Measurements from ENCODE around the gene MAPK11.

The MAPK11 gene

GRCh38 chr22:50245214-50246072, 24.7 kb downstream of the MAPK11 start:
- TF ChIP-seq CTCF (IDR thresholded peaks at IDR 0.05): no peak
- H3K9me3 Mint-ChIP-seq: no peaks in the 10 kb centered on the region
- peak overlapping the region; percentile 99 for H3K27ac Mint-ChIP-seq
- no peak for DNase-seq
- H3K4me3 Mint-ChIP-seq: peak overlapping the region; percentile 96
- H3K36me3 Mint-ChIP-seq (ENCODE audit: low read depth): no peaks in the 10 kb centered on the region
- peaks cover 4% of the 10 kb centered on the region for H3K27me3 Mint-ChIP-seq (ENCODE audit: low read depth, poor library complexity)
- peaks cover 62% of the 10 kb centered on the region for H3K4me1 Mint-ChIP-seq

GRCh38 chr22:50244420-50245213, 25.6 kb downstream of the MAPK11 start, which contains the start of gene TUBGCP6:
TSS of gene TUBGCP6 (minus strand) at chr22:50245023. CDS start at chr22:50244459, 564 bp downstream.
- Mint-ChIP-seq H3K4me1 (peaks cover 55% of the 10 kb centered on the region), H3K9me3 (no peaks in the 10 kb centered on the region), H3K36me3 (ENCODE audit: low read depth) (no peaks in the 10 kb centered on the region), H3K27ac (peak within 1 kb of the TSS; percentile 99), H3K27me3 (ENCODE audit: low read depth, poor library complexity) (peaks cover 4% of the 10 kb centered on the region), H3K4me3 (peak within 1 kb of the TSS; percentile 96)
- peak; percentile 94 for DNase-seq
- TF ChIP-seq CTCF (IDR thresholded peaks at IDR 0.05): no peak

DNA sequence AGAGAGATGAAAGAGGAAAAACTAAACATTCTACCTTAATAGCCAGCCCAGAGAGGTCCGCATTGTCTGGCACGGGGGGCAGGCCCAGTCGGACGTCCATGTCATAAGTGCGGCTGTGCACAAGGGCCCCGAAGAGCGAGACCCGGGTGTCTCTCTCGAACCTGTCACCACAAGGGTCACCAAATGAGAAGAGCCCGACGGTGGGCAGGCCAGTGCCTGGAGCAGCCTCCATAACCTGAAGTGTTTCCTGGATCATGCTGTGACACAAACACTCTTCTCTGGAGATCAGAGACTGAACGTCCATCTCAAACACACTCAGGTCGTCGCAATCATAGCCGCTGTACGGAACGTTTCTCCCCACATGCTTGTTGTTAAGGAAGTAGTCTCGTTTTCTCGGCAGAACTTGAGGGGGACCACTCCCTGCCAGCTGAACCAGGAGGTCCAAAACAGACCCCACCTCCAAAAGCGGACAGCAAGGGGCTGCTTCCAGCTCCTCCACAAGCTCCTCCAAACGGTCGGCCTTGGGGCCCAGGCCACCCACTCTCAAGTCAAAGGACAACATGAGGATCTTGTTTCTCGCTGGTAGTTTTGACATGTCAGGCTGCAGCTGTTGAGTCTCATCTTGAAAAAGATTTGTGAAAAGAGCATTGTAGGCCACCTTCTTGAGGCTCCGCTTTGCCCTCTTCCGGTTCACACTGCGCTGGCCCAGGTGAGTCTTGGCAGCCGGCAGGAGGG, 26.3 kb downstream of the MAPK11 start:
- H3K27ac Mint-ChIP-seq: peak overlapping the region; percentile 99
- TF ChIP-seq CTCF (IDR thresholded peaks at IDR 0.05): no peak
- H3K4me1 Mint-ChIP-seq: peaks cover 55% of the 10 kb centered on the region

GRCh38 chr22:50242406-50242949, 27.7 kb downstream of the MAPK11 start:
- Mint-ChIP-seq H3K27me3 (ENCODE audit: low read depth, poor library complexity) (peaks cover 7% of the 10 kb centered on the region), H3K36me3 (ENCODE audit: low read depth) (peaks cover 7% of the 10 kb centered on the region), H3K9me3 (no peaks in the 10 kb centered on the region), H3K4me1 (peaks cover 49% of the 10 kb centered on the region), H3K27ac (no peak overlapping the region), H3K4me3 (peak overlapping the region; percentile 96)
- no peak for DNase-seq
- TF ChIP-seq CTCF (IDR thresholded peaks at IDR 0.05): no peak

More for the DNA sequence above, 26.3 kb downstream of the MAPK11 start:
- no peaks in the 10 kb centered on the region for H3K36me3 Mint-ChIP-seq (ENCODE audit: low read depth)
- peaks cover 4% of the 10 kb centered on the region for H3K27me3 Mint-ChIP-seq (ENCODE audit: low read depth, poor library complexity)
- H3K4me3 Mint-ChIP-seq: peak overlapping the region; percentile 96
- no peaks in the 10 kb centered on the region for H3K9me3 Mint-ChIP-seq
- DNase-seq: no peak

DNA sequence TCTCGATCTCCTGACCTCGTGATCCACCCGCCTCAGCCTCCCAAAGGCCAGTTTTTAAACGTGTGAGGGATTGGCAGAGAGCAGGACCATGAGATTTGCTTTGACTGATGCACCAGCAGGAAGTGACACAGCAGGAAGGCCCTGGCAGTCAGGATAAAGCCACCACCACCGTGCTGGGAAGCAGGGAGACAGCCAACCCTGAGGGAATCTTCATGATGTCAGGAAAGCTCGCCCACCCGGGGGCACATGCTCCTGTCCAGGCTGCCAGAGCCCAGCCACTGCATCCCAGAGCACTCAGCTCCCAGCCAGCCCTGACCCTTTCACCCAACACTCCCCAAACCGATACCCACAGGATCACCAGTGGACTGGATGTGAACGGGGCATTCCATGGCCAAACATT, 31.4 kb downstream of the MAPK11 start:
- DNase-seq: no peak
- peaks cover 14% of the 10 kb centered on the region for H3K27me3 Mint-ChIP-seq (ENCODE audit: low read depth, poor library complexity)
- no peak for TF ChIP-seq CTCF (IDR thresholded peaks at IDR 0.05)
- peaks cover 24% of the 10 kb centered on the region for H3K36me3 Mint-ChIP-seq (ENCODE audit: low read depth)
- no peak overlapping the region for H3K4me3 Mint-ChIP-seq
- no peaks in the 10 kb centered on the region for H3K9me3 Mint-ChIP-seq
- H3K27ac Mint-ChIP-seq: no peak overlapping the region
- peaks cover 29% of the 10 kb centered on the region for H3K4me1 Mint-ChIP-seq

All from nephron progenitor cell (in vitro differentiated cells).